Natural killer cell (primary cell): ENCODE measurements around the gene KAZN. TPM values are rescaled to one million over a fixed set of nuclear protein-coding genes. Genes with fewer than 3 reads are reported as not detected.

Experiments used
- ATAC-seq, 3 donors: fragments of 150-1000 bp in 2 of 3; fragments of 200-7000 bp in 1 of 3; cut with Tn5 transposase; 1 replicate in 1 of 3; 2 replicates in 2 of 3; pipeline ENCODE4 v1.10.0; 2021; ENCODE audit warnings: mild to moderate bottlenecking in 2 of 3, moderate library complexity in 2 of 3
- DNase-seq, 2 donors: peaks; one replicate each; pipeline versions ENCODE4 v3.0.0 to v3.0.0-alpha.2; 2013 to 2021; ENCODE audit warnings: mixed read lengths in 1 of 2
- H3K27ac ChIP-seq: one replicate; pipeline ENCODE4 v1.5.1; 2013; ENCODE audit warnings: mild to moderate bottlenecking, low read length
- H3K27me3 ChIP-seq: one replicate; pipeline ENCODE4 v1.6.1; 2013; ENCODE audit warnings: low read length; ENCODE audit not compliant: control insufficient read depth, insufficient read depth
- H3K36me3 ChIP-seq: one replicate; pipeline ENCODE4 v1.6.1; 2013; ENCODE audit warnings: low read length; ENCODE audit not compliant: control insufficient read depth, insufficient read depth
- H3K4me1 ChIP-seq: one replicate; pipeline ENCODE4 v1.6.1; 2013; ENCODE audit warnings: low read length; ENCODE audit not compliant: control insufficient read depth, insufficient read depth
- H3K4me3 ChIP-seq: one replicate; pipeline ENCODE4 v1.5.1; 2013; ENCODE audit warnings: low read length
- H3K9me3 ChIP-seq: one replicate; pipeline ENCODE4 v1.6.1; 2013; ENCODE audit warnings: low read length; ENCODE audit not compliant: control insufficient read depth, insufficient read depth
- H3K27ac Mint-ChIP-seq, 2 donors: one replicate each; pipeline ENCODE4 v1.8.0; 2022; ENCODE audit warnings: mild to moderate bottlenecking in 2 of 2, mixed read lengths in 2 of 2, moderate library complexity in 1 of 2
- H3K27me3 Mint-ChIP-seq, 2 donors: one replicate each; pipeline ENCODE4 v1.8.0; 2022; ENCODE audit warnings: low read depth in 2 of 2, mixed read lengths in 2 of 2
- H3K36me3 Mint-ChIP-seq: one replicate; pipeline ENCODE4 v1.8.0; 2022; ENCODE audit warnings: mixed read lengths
- H3K4me1 Mint-ChIP-seq, 2 donors: one replicate each; pipeline ENCODE4 v1.8.0; 2022; ENCODE audit warnings: mixed read lengths in 2 of 2
- H3K4me3 Mint-ChIP-seq: one replicate; pipeline ENCODE4 v1.8.0; 2022; ENCODE audit warnings: mild to moderate bottlenecking, moderate library complexity, mixed read lengths
- H3K9me3 Mint-ChIP-seq, 2 donors: one replicate each; pipeline ENCODE4 v1.8.0; 2022; ENCODE audit warnings: mixed read lengths in 2 of 2
- WGBS: methylation state at CpG from one replicate; pipeline ENCODE4 v1.1.7; 2013; ENCODE audit warnings: missing lambda C conversion rate; ENCODE audit not compliant: insufficient coverage; 5-methylcytosine and 5-hydroxymethylcytosine counted together
- intact Hi-C: fragments of 100-400 bp; cut with micrococcal nuclease; formaldehyde crosslinking; loops from one replicate; pipeline ENCODE4 v1.14.2; 2022
- total RNA-seq, 4 donors: library from RNA; stranded (reverse); fragments of 120-200 nt in 1 of 4; gene quantifications; one replicate each; pipeline versions ENCODE4 v1.2.3 to v1.2.4, GENCODE V29; 2013 to 2022
- TF ChIP-seq, protein P1 (sequence below): fragments of 200-600 bp; IDR thresholded peaks from one replicate; pipeline ENCODE4 v1.8.0; 2022; ENCODE audit warnings: antibody characterized with exemption

Gene KAZN
- total RNA-seq, 3 donors from 2014 or later (not counting 1 experiment from before 2014, with no cell fraction given), result 1.2 to 2.0 (median 1.7) TPM

DNA sequence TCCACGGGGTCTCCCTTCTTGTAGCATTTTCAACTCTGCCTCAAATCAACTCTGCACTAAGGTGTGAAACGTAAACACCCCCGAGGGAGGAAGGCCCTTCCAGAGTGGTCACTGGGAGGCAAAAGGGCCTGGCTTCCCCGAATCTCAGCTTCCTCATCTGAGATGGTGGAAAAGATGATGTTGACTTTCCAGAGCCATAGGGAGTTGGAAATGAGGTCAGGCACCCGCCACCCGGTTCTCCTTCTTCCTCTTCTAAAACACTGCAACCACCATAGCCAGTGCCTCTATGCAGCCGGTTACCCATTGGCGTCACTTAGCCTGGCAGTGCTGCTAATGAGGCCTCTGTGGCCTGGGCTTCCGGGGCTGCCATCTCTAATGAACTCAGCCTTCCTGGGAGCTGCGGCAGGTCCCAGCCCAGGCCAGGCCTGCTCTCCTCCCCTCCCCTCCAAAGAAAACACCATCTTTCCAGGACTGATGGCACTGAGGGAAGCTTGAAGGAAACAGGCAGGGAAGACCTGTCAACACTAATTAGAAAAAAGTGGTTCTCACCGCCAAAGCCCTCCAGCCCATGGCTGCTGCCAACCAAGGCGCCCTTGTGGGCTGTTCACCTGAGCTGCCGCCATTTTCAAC is 175.0 kb downstream of the KAZN start:
- Mint-ChIP-seq H3K27me3 (no peaks in the 10 kb centered on the region), H3K4me3 (no peak overlapping the region), H3K4me1 (peaks cover 0 to 9% of the 10 kb centered on the region in 2 donors), H3K9me3 (no peaks in the 10 kb centered on the region), H3K36me3 (no peaks in the 10 kb centered on the region), H3K27ac (no peak overlapping the region)
- H3K36me3 ChIP-seq, result no peaks in the 10 kb centered on the region
- DNase-seq, result no peak
- no peaks in the 10 kb centered on the region for H3K4me1 ChIP-seq
- no peak overlapping the region for H3K4me3 ChIP-seq
- TF ChIP-seq, protein P1, sequence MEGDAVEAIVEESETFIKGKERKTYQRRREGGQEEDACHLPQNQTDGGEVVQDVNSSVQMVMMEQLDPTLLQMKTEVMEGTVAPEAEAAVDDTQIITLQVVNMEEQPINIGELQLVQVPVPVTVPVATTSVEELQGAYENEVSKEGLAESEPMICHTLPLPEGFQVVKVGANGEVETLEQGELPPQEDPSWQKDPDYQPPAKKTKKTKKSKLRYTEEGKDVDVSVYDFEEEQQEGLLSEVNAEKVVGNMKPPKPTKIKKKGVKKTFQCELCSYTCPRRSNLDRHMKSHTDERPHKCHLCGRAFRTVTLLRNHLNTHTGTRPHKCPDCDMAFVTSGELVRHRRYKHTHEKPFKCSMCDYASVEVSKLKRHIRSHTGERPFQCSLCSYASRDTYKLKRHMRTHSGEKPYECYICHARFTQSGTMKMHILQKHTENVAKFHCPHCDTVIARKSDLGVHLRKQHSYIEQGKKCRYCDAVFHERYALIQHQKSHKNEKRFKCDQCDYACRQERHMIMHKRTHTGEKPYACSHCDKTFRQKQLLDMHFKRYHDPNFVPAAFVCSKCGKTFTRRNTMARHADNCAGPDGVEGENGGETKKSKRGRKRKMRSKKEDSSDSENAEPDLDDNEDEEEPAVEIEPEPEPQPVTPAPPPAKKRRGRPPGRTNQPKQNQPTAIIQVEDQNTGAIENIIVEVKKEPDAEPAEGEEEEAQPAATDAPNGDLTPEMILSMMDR, result no peak
- H3K27ac ChIP-seq, result no peak overlapping the region
- no peaks in the 10 kb centered on the region for H3K9me3 ChIP-seq
- no peak for ATAC-seq
- WGBS, result 89% methylated on average over 13 of the region's 13 CpGs
- intact Hi-C loops, result no loop called here
- no peaks in the 10 kb centered on the region for H3K27me3 ChIP-seq

DNA sequence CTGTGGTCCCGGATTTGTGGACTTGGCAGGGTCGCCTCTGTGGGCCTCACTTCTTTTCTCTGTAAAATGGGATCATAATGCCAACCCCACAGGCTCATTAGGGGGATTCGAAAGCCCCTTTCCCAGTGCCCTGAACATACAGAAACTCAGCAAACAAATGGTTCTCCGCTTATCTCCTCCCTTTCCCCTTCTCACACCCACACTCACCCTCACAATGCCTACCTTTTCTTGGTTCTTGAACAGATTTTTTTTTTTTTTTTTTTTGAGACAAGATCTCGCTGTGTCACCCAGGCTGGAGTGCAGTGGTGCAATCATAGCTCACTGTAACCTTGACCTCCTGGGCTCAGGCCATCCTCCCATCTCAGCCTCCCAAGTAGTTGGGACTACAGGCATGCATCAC is 175.7 kb downstream of the KAZN start:
- Histone ChIP-seq H3K27ac (no peak overlapping the region), H3K27me3 (no peaks in the 10 kb centered on the region), H3K4me3 (no peak overlapping the region), H3K9me3 (no peaks in the 10 kb centered on the region), H3K4me1 (no peaks in the 10 kb centered on the region), H3K36me3 (no peaks in the 10 kb centered on the region)
- no peak for DNase-seq
- no peak overlapping the region for H3K4me3 Mint-ChIP-seq
- ATAC-seq, result no peak
- peaks cover 0 to 9% of the 10 kb centered on the region in 2 donors for H3K4me1 Mint-ChIP-seq
- H3K9me3 Mint-ChIP-seq, result no peaks in the 10 kb centered on the region
- H3K27ac Mint-ChIP-seq, result no peak overlapping the region
- no peaks in the 10 kb centered on the region for H3K36me3 Mint-ChIP-seq
- H3K27me3 Mint-ChIP-seq, result no peaks in the 10 kb centered on the region
- intact Hi-C loops, result no loop called here
- TF ChIP-seq, protein P1, result no peak
- WGBS, result 70% methylated on average over 5 of the region's 5 CpGs

DNA sequence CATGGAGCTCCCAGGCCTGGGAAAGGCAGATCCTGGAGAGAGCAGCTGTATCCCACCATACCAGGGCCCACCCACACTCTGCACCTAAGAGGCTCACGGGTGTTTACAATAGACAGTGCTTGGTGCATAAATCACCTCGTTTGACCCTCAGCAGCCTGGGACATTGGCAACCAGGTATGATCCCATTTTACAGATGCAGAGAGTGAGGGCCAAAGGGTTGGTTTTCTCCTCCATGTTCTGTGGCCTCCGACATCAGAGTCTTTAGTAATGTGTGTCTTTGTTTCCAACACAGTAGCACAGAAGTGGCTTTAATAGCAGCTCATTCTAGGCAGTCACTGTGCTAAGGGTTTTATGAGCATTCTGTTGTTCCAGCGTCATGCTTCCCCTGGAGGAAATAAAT is 176.5 kb downstream of the KAZN start:
- Histone ChIP-seq H3K27me3 (no peaks in the 10 kb centered on the region), H3K9me3 (no peaks in the 10 kb centered on the region), H3K27ac (no peak overlapping the region), H3K4me3 (no peak overlapping the region), H3K4me1 (no peaks in the 10 kb centered on the region), H3K36me3 (no peaks in the 10 kb centered on the region)
- 90% methylated on average over 4 of the region's 4 CpGs for WGBS
- Mint-ChIP-seq H3K27me3 (no peaks in the 10 kb centered on the region), H3K4me3 (no peak overlapping the region), H3K9me3 (no peaks in the 10 kb centered on the region), H3K27ac (no peak overlapping the region), H3K4me1 (peaks cover 0 to 9% of the 10 kb centered on the region in 2 donors), H3K36me3 (no peaks in the 10 kb centered on the region)
- ATAC-seq (no peak), DNase-seq (no peak)
- TF ChIP-seq, protein P1, result no peak
- intact Hi-C loops, result no loop called here

DNA sequence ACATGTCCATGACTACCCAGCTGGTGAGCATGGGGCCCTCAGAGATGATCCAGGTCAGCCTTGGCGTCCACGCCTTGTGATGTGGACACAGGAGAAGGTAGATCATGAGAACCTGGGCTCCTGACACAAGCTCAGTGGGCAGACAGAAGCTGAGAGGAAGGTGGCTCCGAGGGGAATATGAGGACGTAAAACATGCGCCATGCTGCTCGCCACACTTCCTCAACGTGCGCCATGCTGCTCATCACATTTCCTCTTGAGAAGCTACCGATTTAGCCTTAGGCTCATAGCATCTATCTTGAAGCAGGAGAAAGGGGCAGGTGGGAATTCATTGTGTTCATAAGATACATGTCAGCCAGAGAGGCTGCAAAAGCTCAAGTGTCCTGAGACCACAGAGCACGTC is 176.9 kb downstream of the KAZN start:
- no peak overlapping the region for H3K27ac Mint-ChIP-seq
- WGBS, result 92% methylated on average over 10 of the region's 10 CpGs
- TF ChIP-seq, protein P1, result no peak

More for the DNA sequence above, 176.9 kb downstream of the KAZN start:
- Histone ChIP-seq H3K27me3 (no peaks in the 10 kb centered on the region), H3K36me3 (no peaks in the 10 kb centered on the region), H3K4me1 (no peaks in the 10 kb centered on the region), H3K27ac (no peak overlapping the region), H3K4me3 (no peak overlapping the region), H3K9me3 (no peaks in the 10 kb centered on the region)
- H3K4me1 Mint-ChIP-seq, result peaks cover 0 to 9% of the 10 kb centered on the region in 2 donors
- H3K27me3 Mint-ChIP-seq, result peaks cover 0 to 4% of the 10 kb centered on the region in 2 donors
- no peak for ATAC-seq
- H3K9me3 Mint-ChIP-seq, result no peaks in the 10 kb centered on the region
- no peak overlapping the region for H3K4me3 Mint-ChIP-seq
- DNase-seq, result no peak
- intact Hi-C loops, result no loop called here
- H3K36me3 Mint-ChIP-seq, result no peaks in the 10 kb centered on the region
